Loucy (cell line): ENCODE results near the gene RALGPS1.

Experiments
- H2AFZ ChIP-seq: fragments of 200-600 bp; sonication (generic); 2 replicates; pipeline ENCODE4 v1.6.0; 2016; ENCODE audit warnings: antibody characterized with exemption, mild to moderate bottlenecking, low read length, moderate library complexity
- H3F3A ChIP-seq: fragments of 200-600 bp; 2 replicates; pipeline ENCODE4 v1.6.0; 2016; ENCODE audit warnings: antibody characterized with exemption, low read depth, mild to moderate bottlenecking
- H3K27me3 ChIP-seq: fragments of 200-600 bp; sonication (generic); 2 replicates; pipeline ENCODE4 v1.6.1; 2014; ENCODE audit warnings: low read length, mild to moderate bottlenecking; ENCODE audit not compliant: insufficient read depth, poor library complexity, severe bottlenecking
- H3K36me3 ChIP-seq: fragments of 200-600 bp; sonication (generic); 2 replicates; pipeline ENCODE4 v1.6.1; 2016; ENCODE audit warnings: low read length; ENCODE audit not compliant: insufficient read depth
- H3K4me1 ChIP-seq: fragments of 200-600 bp; sonication (generic); 2 replicates; pipeline ENCODE4 v1.5.1; 2014; ENCODE audit warnings: low read length, mild to moderate bottlenecking; ENCODE audit not compliant: insufficient read depth, poor library complexity, severe bottlenecking
- H3K4me2 ChIP-seq: fragments of 200-600 bp; sonication (generic); 2 replicates; pipeline ENCODE4 v1.6.0; 2014; ENCODE audit warnings: antibody characterized with exemption, low read length, low read depth, mild to moderate bottlenecking; ENCODE audit not compliant: poor library complexity, severe bottlenecking
- H3K4me3 ChIP-seq: fragments of 200-600 bp; sonication (generic); 2 replicates; pipeline ENCODE4 v1.5.1; 2014; ENCODE audit warnings: low read length, mild to moderate bottlenecking, mixed read lengths; ENCODE audit not compliant: poor library complexity, severe bottlenecking
- H3K79me2 ChIP-seq: fragments of 200-600 bp; sonication (generic); 2 replicates; pipeline ENCODE4 v1.6.1; 2014; ENCODE audit warnings: low read length; ENCODE audit not compliant: insufficient read depth
- H3K9ac ChIP-seq: fragments of 200-600 bp; sonication (generic); 2 replicates; pipeline ENCODE4 v1.6.0; 2014; ENCODE audit warnings: mild to moderate bottlenecking, low read depth, low read length, moderate library complexity; ENCODE audit not compliant: poor library complexity, severe bottlenecking
- H3K9me2 ChIP-seq: fragments of 200-600 bp; sonication (generic); replicated peaks from 2 replicates; pipeline ENCODE4 v1.6.1; 2016; ENCODE audit warnings: low read depth, low read length, mixed read lengths
- H3K9me3 ChIP-seq: fragments of 200-600 bp; sonication (generic); 2 replicates; pipeline ENCODE4 v1.6.1; 2014; ENCODE audit warnings: mild to moderate bottlenecking, antibody characterized with exemption, low read length, low read depth; ENCODE audit not compliant: insufficient read depth
- H4K20me1 ChIP-seq: fragments of 200-600 bp; sonication (generic); 2 replicates; pipeline ENCODE4 v1.6.0; 2014; ENCODE audit warnings: antibody characterized with exemption, low read length, mild to moderate bottlenecking; ENCODE audit not compliant: insufficient read depth, poor library complexity, severe bottlenecking
- EZH2phosphoT487 ChIP-seq: fragments of 200-600 bp; IDR thresholded peaks from 2 replicates; pipeline ENCODE4 v1.6.1; 2018; ENCODE audit warnings: antibody characterized with exemption, mild to moderate bottlenecking, moderate library complexity, borderline replicate concordance
- TF ChIP-seq, protein P1 (sequence below): fragments of 200-600 bp; sonication (generic); conservative IDR thresholded peaks from 2 replicates; pipeline ENCODE4 v1.5.1; 2014; ENCODE audit warnings: mild to moderate bottlenecking, antibody characterized with exemption, low read length

Gene RALGPS1

DNA sequence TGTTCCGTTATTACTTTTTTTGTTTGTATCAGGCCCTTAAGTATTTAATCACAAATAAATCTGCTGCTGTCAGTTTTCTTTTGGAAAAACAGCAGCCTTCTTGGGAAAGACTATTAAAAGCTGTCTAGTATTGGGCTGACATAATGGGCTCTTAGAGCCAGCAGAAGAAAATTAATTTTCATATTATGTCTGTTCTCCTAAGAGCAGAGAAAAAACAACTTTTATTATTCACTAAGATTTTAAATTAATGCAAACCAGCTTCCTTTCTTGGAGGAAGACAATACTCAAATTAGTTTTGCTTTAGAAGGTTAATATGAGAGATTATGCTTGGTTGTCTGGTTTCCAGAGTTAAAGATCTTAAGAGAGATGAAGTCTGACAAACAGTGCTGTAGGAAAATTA is 319.4 kb downstream of the RALGPS1 start:
- Histone ChIP-seq H3K9me3 (no peaks in the 10 kb centered on the region), H3K4me3 (no peak overlapping the region), H3K9me2 (no peaks in the 10 kb centered on the region), H3K79me2 (no peaks in the 10 kb centered on the region), H3K9ac (no peak overlapping the region), H2AFZ (no peak overlapping the region), H3K4me1 (no peaks in the 10 kb centered on the region), H3F3A (no peaks in the 10 kb centered on the region), H3K36me3 (no peaks in the 10 kb centered on the region), H4K20me1 (no peaks in the 10 kb centered on the region), H3K27me3 (peaks cover 8% of the 10 kb centered on the region), H3K4me2 (no peak overlapping the region)
- TF ChIP-seq EZH2phosphoT487: no peak
- TF ChIP-seq, protein P1, sequence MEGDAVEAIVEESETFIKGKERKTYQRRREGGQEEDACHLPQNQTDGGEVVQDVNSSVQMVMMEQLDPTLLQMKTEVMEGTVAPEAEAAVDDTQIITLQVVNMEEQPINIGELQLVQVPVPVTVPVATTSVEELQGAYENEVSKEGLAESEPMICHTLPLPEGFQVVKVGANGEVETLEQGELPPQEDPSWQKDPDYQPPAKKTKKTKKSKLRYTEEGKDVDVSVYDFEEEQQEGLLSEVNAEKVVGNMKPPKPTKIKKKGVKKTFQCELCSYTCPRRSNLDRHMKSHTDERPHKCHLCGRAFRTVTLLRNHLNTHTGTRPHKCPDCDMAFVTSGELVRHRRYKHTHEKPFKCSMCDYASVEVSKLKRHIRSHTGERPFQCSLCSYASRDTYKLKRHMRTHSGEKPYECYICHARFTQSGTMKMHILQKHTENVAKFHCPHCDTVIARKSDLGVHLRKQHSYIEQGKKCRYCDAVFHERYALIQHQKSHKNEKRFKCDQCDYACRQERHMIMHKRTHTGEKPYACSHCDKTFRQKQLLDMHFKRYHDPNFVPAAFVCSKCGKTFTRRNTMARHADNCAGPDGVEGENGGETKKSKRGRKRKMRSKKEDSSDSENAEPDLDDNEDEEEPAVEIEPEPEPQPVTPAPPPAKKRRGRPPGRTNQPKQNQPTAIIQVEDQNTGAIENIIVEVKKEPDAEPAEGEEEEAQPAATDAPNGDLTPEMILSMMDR: no peak

DNA sequence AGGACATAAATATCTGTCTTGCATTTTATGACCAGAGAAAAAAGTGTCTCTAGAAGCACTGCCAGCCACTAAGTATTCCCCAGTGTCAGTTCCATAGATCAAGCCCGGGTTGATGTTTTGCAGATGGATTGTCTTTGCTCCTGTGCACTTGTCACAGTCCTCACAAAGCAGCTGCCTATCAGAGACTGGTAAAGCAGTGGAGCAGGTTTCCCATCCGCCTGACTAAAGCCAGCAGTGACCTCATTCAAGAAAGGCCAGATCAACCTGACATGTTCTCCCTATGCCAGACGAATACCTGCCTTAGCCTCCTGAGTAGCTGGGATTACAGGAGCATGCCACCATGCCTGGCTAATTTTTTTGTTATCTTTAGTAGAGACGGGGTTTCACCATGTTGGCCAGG is 323.2 kb downstream of the RALGPS1 start:
- TF ChIP-seq, protein P1: no peak
- no peak for TF ChIP-seq EZH2phosphoT487

DNA sequence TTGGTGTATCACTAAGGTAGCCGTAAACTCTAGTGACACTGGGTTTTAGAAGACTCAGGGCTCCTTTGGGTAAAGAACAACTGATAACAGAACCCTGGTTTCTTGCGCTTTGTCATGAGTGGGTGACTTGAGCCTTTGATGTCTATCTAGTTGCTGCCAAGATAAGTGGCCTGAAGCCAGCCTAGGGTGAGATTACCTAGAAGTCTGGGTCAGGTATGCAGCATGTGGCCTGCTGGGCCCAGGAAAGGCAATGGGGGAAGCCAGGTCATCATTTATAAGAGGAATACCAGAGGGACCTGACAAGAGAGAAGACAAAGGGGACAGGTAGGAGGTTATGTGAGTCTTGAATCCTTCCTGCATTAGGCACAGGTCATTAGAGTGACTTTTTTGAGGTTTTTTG is 326.8 kb downstream of the RALGPS1 start:
- no peaks in the 10 kb centered on the region for H3K4me1 ChIP-seq
- no peaks in the 10 kb centered on the region for H3K9me3 ChIP-seq
- no peaks in the 10 kb centered on the region for H3K79me2 ChIP-seq
- TF ChIP-seq, protein P1: no peak
- TF ChIP-seq EZH2phosphoT487: no peak
- H4K20me1 ChIP-seq: no peaks in the 10 kb centered on the region
- H3F3A ChIP-seq: no peaks in the 10 kb centered on the region
- H3K27me3 ChIP-seq: peaks cover 8% of the 10 kb centered on the region
- no peak overlapping the region for H3K9ac ChIP-seq
- H2AFZ ChIP-seq: no peak overlapping the region
- H3K4me3 ChIP-seq: no peak overlapping the region
- H3K4me2 ChIP-seq: no peak overlapping the region
- no peaks in the 10 kb centered on the region for H3K9me2 ChIP-seq
- H3K36me3 ChIP-seq: no peaks in the 10 kb centered on the region

More for the DNA sequence above, 323.2 kb downstream of the RALGPS1 start:
- Histone ChIP-seq H3K4me2 (no peak overlapping the region), H3K4me3 (no peak overlapping the region), H3K27me3 (peaks cover 8% of the 10 kb centered on the region), H3K36me3 (no peaks in the 10 kb centered on the region), H3K4me1 (no peaks in the 10 kb centered on the region), H3K9me3 (no peaks in the 10 kb centered on the region), H3K9ac (no peak overlapping the region), H3K9me2 (no peaks in the 10 kb centered on the region), H3F3A (no peaks in the 10 kb centered on the region), H3K79me2 (no peaks in the 10 kb centered on the region), H4K20me1 (no peaks in the 10 kb centered on the region), H2AFZ (no peak overlapping the region)
